AG04450 (cell line): ENCODE data around the gene SLC24A3. TPM values are rescaled to one million over a fixed set of nuclear protein-coding genes. Genes with fewer than 3 reads are reported as not detected.

Source experiments
- CTCF ChIA-PET: fragments of 300-600, 350-600 bp; formaldehyde crosslinking; extraction: SDS; loops from one replicate; lab custom pipeline; 2022; ENCODE audit warnings: antibody characterized with exemption, inconsistent platforms; lab: Charles Lee
- POLR2A ChIA-PET: fragments of 350-600 bp; formaldehyde crosslinking; extraction: SDS; loops from one replicate; lab custom pipeline; 2021; ENCODE audit warnings: antibody characterized with exemption, inconsistent platforms; lab: Yijun Ruan, JAX
- DNase-seq: peaks from one replicate; pipeline ENCODE4 v3.0.0-alpha.2; 2011; ENCODE audit warnings: low read depth, low spot score
- H3K27ac ChIP-seq: one replicate; pipeline ENCODE4 v1.5.1; 2012; ENCODE audit warnings: low read depth, low read length, control low read depth
- H3K27me3 ChIP-seq: one replicate; pipeline ENCODE4 v1.6.0; 2012; ENCODE audit warnings: low read length; ENCODE audit not compliant: control insufficient read depth, insufficient read depth
- H3K4me3 ChIP-seq: 2 replicates; pipeline ENCODE4 v1.5.1; 2011; ENCODE audit warnings: mild to moderate bottlenecking, low read depth, low read length, control low read depth
- H3K9me3 ChIP-seq: 2 replicates; pipeline ENCODE4 v1.5.1; 2012; ENCODE audit warnings: low read length; ENCODE audit not compliant: control insufficient read depth, insufficient read depth
- CTCF ChIP-seq: IDR thresholded peaks from 2 replicates; pipeline ENCODE4 v1.5.1; 2011; ENCODE audit warnings: low read depth, low read length, control low read depth, inconsistent platforms
- polyA plus RNA-seq: library from polyadenylated mRNA; depleted of rRNA; stranded (reverse); fragments of >200 nt; gene quantifications from 2 replicates; pipeline ENCODE4 v1.2.3, GENCODE V29; 2011

SLC24A3 gene
- polyA plus RNA-seq, 1 experiment: not detected

DNA sequence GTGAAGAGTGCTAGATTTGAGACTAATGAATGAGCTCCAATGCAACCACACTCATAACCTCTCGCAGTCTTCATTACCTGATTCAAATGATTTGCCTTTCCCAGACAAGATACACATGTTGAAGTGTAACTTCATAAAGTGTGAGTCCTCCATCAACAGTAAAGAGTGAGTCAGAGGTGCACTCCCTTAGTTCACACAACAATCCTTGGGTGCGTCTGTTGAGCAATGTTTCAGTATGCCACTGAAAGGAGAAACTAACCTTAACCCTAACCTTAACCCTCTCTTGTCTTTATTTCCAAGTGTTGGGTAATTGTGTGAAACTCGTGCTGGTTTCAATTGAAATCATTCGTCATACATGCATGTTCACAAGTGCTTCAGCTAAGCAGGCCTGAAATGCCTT, 524.6 kb downstream of the SLC24A3 start:
- Histone ChIP-seq H3K27ac (no peak overlapping the region), H3K9me3 (no peaks in the 10 kb centered on the region), H3K4me3 (no peak overlapping the region), H3K27me3 (peaks cover 2% of the 10 kb centered on the region)
- ChIA-PET POLR2A (no interaction called here), CTCF (interaction anchor here (0.5 to 1.5 kb wide), 3 partner anchors 44 to 335 kb away, joined by 3 to 5 read pairs (median 4); no protein-coding TSS in a partner anchor)
- no peak for DNase-seq
- TF ChIP-seq CTCF: no peak

GRCh38 chr20:19738951-19739350, 526.5 kb downstream of the SLC24A3 start:
- no peak for TF ChIP-seq CTCF
- no peak for DNase-seq
- Histone ChIP-seq H3K9me3 (no peaks in the 10 kb centered on the region), H3K4me3 (no peak overlapping the region), H3K27ac (no peak overlapping the region), H3K27me3 (peaks cover 7% of the 10 kb centered on the region)
- POLR2A ChIA-PET: no interaction called here
- CTCF ChIA-PET: no interaction called here

- ChIA-PET CTCF (no interaction called here), POLR2A (no interaction called here)
- DNase-seq: no peak
- TF ChIP-seq CTCF: no peak
- H3K27me3 ChIP-seq: peaks cover 8% of the 10 kb centered on the region
- H3K27ac ChIP-seq: no peak overlapping the region
- no peaks in the 10 kb centered on the region for H3K9me3 ChIP-seq
- no peak overlapping the region for H3K4me3 ChIP-seq
These were observed 526.9 kb downstream of the SLC24A3 start for GRCh38 chr20:19739351-19739750.

- ChIA-PET CTCF (no interaction called here), POLR2A (no interaction called here)
- no peak for DNase-seq
- Histone ChIP-seq H3K27me3 (peaks cover 11% of the 10 kb centered on the region), H3K4me3 (no peak overlapping the region), H3K9me3 (no peaks in the 10 kb centered on the region), H3K27ac (no peak overlapping the region)
- TF ChIP-seq CTCF: no peak
These were observed 528.1 kb downstream of the SLC24A3 start for GRCh38 chr20:19740512-19740911.

- POLR2A ChIA-PET: interaction anchor here (0.5 to 0.7 kb wide), 2 partner anchors 28 to 60 kb away, joined by 3 to 4 read pairs; no protein-coding TSS in a partner anchor
- TF ChIP-seq CTCF: no peak
- Histone ChIP-seq H3K9me3 (no peaks in the 10 kb centered on the region), H3K27ac (no peak overlapping the region), H3K4me3 (no peak overlapping the region), H3K27me3 (peaks cover 11% of the 10 kb centered on the region)
- CTCF ChIA-PET: interaction anchor here (1.3 kb wide), 1 partner anchor 49 kb away, joined by 4 read pairs; no protein-coding TSS in a partner anchor
- no peak for DNase-seq
These were observed 529.5 kb downstream of the SLC24A3 start for GRCh38 chr20:19741924-19742323.
